GM19372 (cell line): Measurements from ENCODE around the gene CATSPERB.
"Not testable (repeated sequence)": the region's sequence is repeated elsewhere in the genome, so short reads cannot be mapped to it uniquely, and the experiment has no call there.

Experiments used
- ATAC-seq: cut with Tn5 transposase; IDR thresholded peaks from one replicate; pipeline ENCODE4 v1.9.1; 2021; ENCODE audit warnings: mild to moderate bottlenecking, low read depth, moderate library complexity; ENCODE audit not compliant: unreplicated experiment

The CATSPERB gene

DNA sequence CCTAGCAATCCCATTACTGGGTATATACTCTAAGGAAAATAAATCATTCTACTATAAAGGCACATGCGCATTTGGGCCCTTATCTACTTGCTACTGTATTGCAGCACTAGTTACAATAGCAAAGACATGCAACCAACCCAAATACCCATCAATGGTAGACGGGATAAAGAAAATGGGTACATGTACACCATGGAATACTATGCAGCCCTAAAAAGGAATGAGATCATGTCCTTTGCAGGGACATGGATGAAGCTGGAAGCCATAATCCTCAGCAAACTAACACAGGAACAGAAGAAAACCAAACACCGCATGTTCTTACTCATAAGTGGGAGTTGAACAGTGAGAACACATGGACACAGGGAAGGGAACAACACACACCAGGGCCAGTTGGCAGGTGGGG is 54.2 kb downstream of the CATSPERB start:
- ATAC-seq: not testable (repeated sequence)

GRCh38 chr14:91674911-91675310 is 57.0 kb downstream of the CATSPERB start:
- ATAC-seq: no peak

GRCh38 chr14:91669867-91670266 is 62.0 kb downstream of the CATSPERB start:
- ATAC-seq: no peak

- ATAC-seq: not testable (repeated sequence)
Measured at GRCh38 chr14:91667101-91667500, 64.8 kb downstream of the CATSPERB start.

- ATAC-seq: no peak
Measured at GRCh38 chr14:91660790-91661189, 71.1 kb downstream of the CATSPERB start.

DNA sequence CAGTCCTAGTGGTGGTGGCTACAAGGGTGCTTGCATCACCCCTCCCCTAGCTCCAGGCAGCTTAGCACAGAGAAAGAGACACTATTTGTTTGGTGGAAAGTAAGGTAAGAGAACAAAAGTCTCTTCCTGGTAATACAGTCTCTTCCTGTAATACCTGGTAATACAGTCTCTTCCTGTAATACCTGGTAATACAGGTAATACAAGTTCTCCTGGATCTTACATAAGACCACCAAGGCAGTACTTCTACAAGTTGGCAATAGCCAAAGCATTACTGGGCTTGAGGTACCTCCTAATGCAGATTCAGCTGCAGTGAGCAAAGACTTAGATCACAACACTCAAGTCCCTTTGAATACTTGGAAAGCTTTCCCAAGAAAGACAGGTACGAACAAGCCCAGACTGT is 77.0 kb downstream of the CATSPERB start:
- no peak for ATAC-seq

DNA sequence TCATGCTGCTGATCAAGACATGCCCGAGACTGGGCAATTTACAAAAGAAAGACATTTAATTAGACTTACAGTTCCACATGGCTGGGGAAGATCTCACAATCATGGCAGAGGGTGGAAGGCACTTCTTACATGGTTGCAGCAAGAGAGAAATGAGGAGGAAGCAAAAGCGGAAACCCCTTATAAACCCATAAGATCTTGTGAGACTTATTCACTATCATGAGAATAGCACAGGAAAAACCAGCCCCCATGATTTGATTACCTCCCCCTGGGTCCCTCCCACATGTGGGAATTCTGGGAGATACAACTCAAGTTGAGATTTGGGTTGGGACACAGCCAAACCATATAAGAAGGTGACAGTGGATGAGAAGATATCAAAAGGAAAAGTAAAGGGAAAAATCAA is 78.4 kb downstream of the CATSPERB start:
- ATAC-seq: no peak

- no peak for ATAC-seq
Measured at GRCh38 chr14:91649930-91650329, 82.0 kb downstream of the CATSPERB start.

GRCh38 chr14:91647856-91648255 is 84.0 kb downstream of the CATSPERB start:
- no peak for ATAC-seq

DNA sequence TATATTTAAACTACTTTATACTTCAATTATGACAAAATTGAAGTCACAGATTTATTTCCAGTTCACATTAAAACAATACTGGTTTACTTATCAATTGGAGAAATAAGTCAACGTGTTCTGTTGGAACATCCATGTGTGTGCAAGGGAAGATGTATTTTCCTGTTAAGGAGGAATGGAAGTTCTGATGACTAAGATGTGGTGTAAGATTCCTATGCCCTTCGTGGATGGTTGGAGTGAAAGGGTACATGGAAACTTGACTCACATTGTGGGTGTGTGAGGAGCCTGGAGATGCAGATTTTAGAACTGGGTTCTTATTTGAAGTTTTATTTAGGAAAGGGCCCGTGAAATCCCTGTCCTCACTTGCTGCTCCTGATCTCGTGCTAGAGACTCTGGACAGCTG is 95.3 kb downstream of the CATSPERB start:
- ATAC-seq: no peak

DNA sequence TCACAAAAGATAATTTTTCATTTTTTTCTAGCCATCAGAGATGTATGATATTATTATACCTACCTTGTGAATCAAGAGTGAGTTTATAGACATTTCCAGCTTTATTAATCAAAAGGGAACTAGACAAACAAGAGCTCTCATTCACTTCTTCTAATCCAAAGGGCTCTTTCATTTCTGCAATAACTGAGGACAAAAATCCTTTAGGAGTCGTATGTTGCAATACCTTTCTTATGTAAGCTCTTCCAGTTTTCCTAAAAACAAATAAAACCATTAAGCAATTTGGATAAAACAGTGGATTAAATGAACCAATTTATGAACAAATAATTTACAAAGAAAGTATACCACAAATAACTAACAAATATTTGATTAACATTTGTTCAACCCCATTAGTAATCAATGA is 107.1 kb downstream of the CATSPERB start:
- ATAC-seq: no peak

DNA sequence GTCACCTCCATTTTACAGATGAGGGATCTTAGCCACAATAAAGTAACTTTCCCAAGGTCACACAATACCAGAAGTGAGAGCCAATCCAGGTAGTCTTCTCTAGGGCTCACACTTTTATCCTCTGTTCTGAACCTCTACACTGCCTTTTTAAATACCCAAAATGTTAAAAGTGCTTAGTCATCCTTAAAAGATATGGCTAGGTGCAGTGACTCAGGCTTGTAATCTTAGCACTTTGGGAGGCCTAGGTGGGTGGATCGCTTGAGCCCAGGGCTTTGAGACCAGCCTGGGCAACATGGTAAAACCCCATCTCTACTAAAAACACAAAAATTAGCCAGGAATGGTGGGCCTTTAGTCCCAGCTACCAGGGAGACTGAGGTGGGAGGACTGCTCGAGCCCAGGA is 117.7 kb downstream of the CATSPERB start:
- ATAC-seq: no peak

- ATAC-seq: no peak
Measured at GRCh38 chr14:91613459-91614112, 118.3 kb downstream of the CATSPERB start.

- no peak for ATAC-seq
Measured at GRCh38 chr14:91611528-91611927, 120.4 kb downstream of the CATSPERB start.

- ATAC-seq: no peak
Measured at GRCh38 chr14:91609161-91609560, 122.7 kb downstream of the CATSPERB start.

- no peak for ATAC-seq
Measured at GRCh38 chr14:91607322-91608047, 124.4 kb downstream of the CATSPERB start.

GRCh38 chr14:91606851-91607250 is 125.0 kb downstream of the CATSPERB start:
- ATAC-seq: no peak

GRCh38 chr14:91604611-91605010 is 127.3 kb downstream of the CATSPERB start:
- not testable (repeated sequence) for ATAC-seq

- ATAC-seq: no peak
Measured at GRCh38 chr14:91599994-91600393, 131.9 kb downstream of the CATSPERB start.

DNA sequence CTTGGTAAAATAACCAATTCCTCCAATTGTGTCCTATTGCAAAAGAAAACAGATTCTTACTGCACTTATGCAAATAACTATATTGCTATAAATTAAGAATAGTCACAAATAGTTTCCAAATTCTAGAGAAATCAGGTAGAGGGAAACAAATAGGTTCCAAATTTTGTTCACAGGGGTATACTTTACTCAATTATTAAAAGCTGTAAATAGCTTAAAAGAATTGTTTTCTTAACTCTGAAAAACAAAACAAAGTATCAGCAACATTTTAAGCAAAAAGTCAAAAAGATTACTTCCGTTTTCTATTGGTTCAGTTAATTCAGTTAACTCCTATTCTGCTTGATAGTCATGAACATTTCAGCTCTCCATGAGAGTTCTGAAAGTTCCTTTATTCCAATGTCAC is 136.2 kb downstream of the CATSPERB start:
- no peak for ATAC-seq

DNA sequence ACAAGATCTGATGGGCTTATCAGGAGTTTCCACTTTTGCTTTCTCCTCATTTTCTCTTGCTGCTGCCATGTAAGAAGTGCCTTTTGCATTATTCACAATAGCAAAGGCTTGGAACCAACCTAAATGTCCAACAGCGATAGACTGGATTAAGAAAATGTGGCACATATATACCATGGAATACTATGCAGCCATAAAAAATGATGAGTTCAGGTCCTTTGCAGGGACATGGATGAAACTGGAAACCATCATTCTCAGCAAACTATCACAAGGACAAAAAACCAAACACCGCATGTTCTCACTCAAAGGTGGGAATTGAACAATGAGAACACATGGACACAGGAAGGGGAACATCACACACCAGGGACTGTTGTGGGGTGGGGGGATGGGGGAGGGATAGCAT is 137.9 kb downstream of the CATSPERB start:
- not testable (repeated sequence) for ATAC-seq

GRCh38 chr14:91586410-91586809 is 145.5 kb downstream of the CATSPERB start:
- no peak for ATAC-seq
